K562 (cell line): ENCODE results near the gene ANAPC2. TPM values are rescaled to one million over a fixed set of nuclear protein-coding genes. Genes with fewer than 3 reads are reported as not detected.

Source experiments
- CBX3 ChIP-seq, 2 experiments: IDR thresholded peaks; 1 replicate in 1 of 2; 2 replicates in 1 of 2; pipeline ENCODE4 v1.6.1; 2012; ENCODE audit warnings: inconsistent platforms in 2 of 2, low read length in 2 of 2, borderline replicate concordance in 1 of 2, control low read depth in 1 of 2
- COPS2 ChIP-seq: fragments of 450-650 bp; conservative IDR thresholded peaks from 2 replicates; pipeline ENCODE4 v1.6.1; 2016; ENCODE audit warnings: mild to moderate bottlenecking, moderate library complexity
- DDX20 ChIP-seq: fragments of 450-650 bp; IDR thresholded peaks from 2 replicates; pipeline ENCODE4 v1.6.1; 2016; ENCODE audit warnings: missing genetic modification characterization, low read depth, mild to moderate bottlenecking, missing compliant biosample characterization, moderate library complexity
- E2F4 ChIP-seq: sonication (generic); formaldehyde crosslinking; IDR thresholded peaks from 2 replicates; pipeline ENCODE4 v1.8.0; 2022; ENCODE audit warnings: mild to moderate bottlenecking, low read depth, missing genetic modification reagents
- FOXP1 ChIP-seq: sonication (generic); formaldehyde crosslinking; IDR thresholded peaks from 2 replicates; pipeline ENCODE4 v1.8.0; 2022; ENCODE audit warnings: mild to moderate bottlenecking, missing genetic modification reagents
- HDAC2 ChIP-seq: fragments of 450-650 bp; IDR thresholded peaks from 2 replicates; pipeline ENCODE4 v1.6.1; 2016; ENCODE audit warnings: mild to moderate bottlenecking
- HDGF ChIP-seq: fragments of 450-650 bp; IDR thresholded peaks from 2 replicates; pipeline ENCODE4 v1.6.1; 2016
- HLTF ChIP-seq: fragments of 450-650 bp; IDR thresholded peaks from 2 replicates; pipeline ENCODE4 v1.6.1; 2016
- HMGN3 ChIP-seq: IDR thresholded peaks from 2 replicates; pipeline ENCODE4 v1.6.1; 2011; ENCODE audit warnings: borderline replicate concordance, low read depth, mild to moderate bottlenecking, mixed read lengths, low read length; ENCODE audit not compliant: insufficient read length; ENCODE audit errors: extremely low read depth
- KDM4B ChIP-seq, 2 experiments: fragments of 450-650 bp in 1 of 2; sonication (generic) in 1 of 2; IDR thresholded peaks; 2 replicates each; pipeline ENCODE4 v1.6.1; 2016 to 2017; ENCODE audit warnings: borderline replicate concordance in 2 of 2, antibody characterized with exemption in 1 of 2, low read depth in 1 of 2, mild to moderate bottlenecking in 1 of 2
- MXD1 ChIP-seq: fragments of 250-450 bp; sonication (Bioruptor Pico); IDR thresholded peaks from 2 replicates; pipeline ENCODE4 v1.8.0; 2021; ENCODE audit warnings: borderline replicate concordance, mild to moderate bottlenecking, moderate library complexity; ENCODE audit not compliant: poor library complexity, severe bottlenecking
- NCOA6 ChIP-seq: fragments of 450-650 bp; IDR thresholded peaks from 2 replicates; pipeline ENCODE4 v1.6.1; 2017; ENCODE audit warnings: mild to moderate bottlenecking
- PHTF2 ChIP-seq: fragments of 250-450 bp; sonication (Bioruptor Pico); IDR thresholded peaks from 2 replicates; pipeline ENCODE4 v1.5.0; 2021; ENCODE audit warnings: mild to moderate bottlenecking
- SAP30 ChIP-seq: fragments of 200-600 bp; sonication (generic); IDR thresholded peaks from 2 replicates; pipeline ENCODE4 v1.6.1; 2012; ENCODE audit warnings: borderline replicate concordance, low read depth, mild to moderate bottlenecking, moderate library complexity, low read length, control low read depth, inconsistent platforms; ENCODE audit not compliant: insufficient read depth, poor library complexity, severe bottlenecking
- polyA plus RNA-seq, 8 experiments: library from polyadenylated mRNA; depleted of rRNA in 4 of 8; stranded (reverse) in 5 of 8; unstranded in 3 of 8; fragments of >200 nt; fragmentation: Nextera tagmentation in 2 of 8; fragmentation: Illumina TruSeq in 1 of 8; extraction: Ambion mirVana in 2 of 8; extraction: Trizol in 1 of 8; gene quantifications; 2 replicates each; pipeline versions ENCODE4 v1.2.1 to v1.2.3, GENCODE V29; 2011 to 2014; ENCODE audit warnings: inconsistent platforms in 1 of 8, missing spikeins in 1 of 8
- total RNA-seq, 7 experiments: library from RNA; depleted of rRNA in 6 of 7; stranded (reverse); fragments of >200 nt in 6 of 7; fragmentation: Illumina TruSeq in 2 of 7; extraction: Trizol in 2 of 7; gene quantifications; 2 replicates each; pipeline versions ENCODE4 v1.2.1 to v1.2.3, GENCODE V29; 2011 to 2021; ENCODE audit warnings: low replicate concordance in 1 of 7
- TF ChIP-seq, protein P1 (sequence below): sonication (generic); formaldehyde crosslinking; IDR thresholded peaks from 2 replicates; pipeline ENCODE4 v1.9.0; 2022; ENCODE audit warnings: mild to moderate bottlenecking, missing genetic modification reagents
- TF ChIP-seq, protein P2 (sequence below), 2 experiments: IDR thresholded peaks; 2 replicates each; pipeline ENCODE4 v1.6.1; 2011; ENCODE audit warnings: borderline replicate concordance in 1 of 2, control low read depth in 1 of 2, low read depth in 1 of 2, low read length in 1 of 2, mild to moderate bottlenecking in 1 of 2, mixed read lengths in 1 of 2, moderate library complexity in 1 of 2; ENCODE audit not compliant: insufficient read depth in 1 of 2, insufficient read length in 1 of 2, poor library complexity in 1 of 2, severe bottlenecking in 1 of 2; ENCODE audit errors: extremely low read depth in 1 of 2
- TF ChIP-seq, protein P3 (sequence below): fragments of 200-800 bp; sonication (Bioruptor generic); IDR thresholded peaks from 2 replicates; pipeline ENCODE4 v1.6.1; 2016; ENCODE audit warnings: missing genetic modification characterization, missing compliant biosample characterization

The ANAPC2 gene
- total and polyA plus RNA-seq, 9 of the 15 experiments (the other 6 are each of a cell fraction or from before 2014, with no cell fraction given): 0.11 to 56.5 (median 17.1) TPM; not detected in 1

GRCh38 chr9:137188490-137189296 is at the start of gene ANAPC2, which contains the start of gene SSNA1 (continued):
- TF ChIP-seq, protein P1, sequence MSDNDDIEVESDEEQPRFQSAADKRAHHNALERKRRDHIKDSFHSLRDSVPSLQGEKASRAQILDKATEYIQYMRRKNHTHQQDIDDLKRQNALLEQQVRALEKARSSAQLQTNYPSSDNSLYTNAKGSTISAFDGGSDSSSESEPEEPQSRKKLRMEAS (CRISPR knock-in tag): peak; percentile 85
- TF ChIP-seq HMGN3: peak; percentile 94
- no peak for TF ChIP-seq E2F4 (CRISPR knock-in tag)
- peak; percentile 77; the same call in 1 of the 2 replicates for TF ChIP-seq FOXP1
- peak in 1 of 2 experiments; percentile 22; a peak in 1 of 3 replicates for TF ChIP-seq CBX3 (IDR thresholded peaks at IDR 0.05; ENCODE audit: borderline replicate concordance in 1 of 2, low read length in 2 of 2)
- TF ChIP-seq HDGF: peak; percentile 92; the same call in 1 of the 2 replicates
- TF ChIP-seq SAP30: no peak
- TF ChIP-seq KDM4B (IDR thresholded peaks at IDR 0.05; ENCODE audit: borderline replicate concordance in 2 of 2, low read depth in 1 of 2): 0 out of 4 replicates have a peak, but pooled peaks of 1 of the 2 experiments have one; percentile 43
- TF ChIP-seq, protein P2, sequence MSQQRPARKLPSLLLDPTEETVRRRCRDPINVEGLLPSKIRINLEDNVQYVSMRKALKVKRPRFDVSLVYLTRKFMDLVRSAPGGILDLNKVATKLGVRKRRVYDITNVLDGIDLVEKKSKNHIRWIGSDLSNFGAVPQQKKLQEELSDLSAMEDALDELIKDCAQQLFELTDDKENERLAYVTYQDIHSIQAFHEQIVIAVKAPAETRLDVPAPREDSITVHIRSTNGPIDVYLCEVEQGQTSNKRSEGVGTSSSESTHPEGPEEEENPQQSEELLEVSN (IDR thresholded peaks at IDR 0.05; ENCODE audit: borderline replicate concordance in 1 of 2, extremely low read depth in 1 of 2, insufficient read depth in 1 of 2, insufficient read length in 1 of 2, low read depth in 1 of 2, low read length in 1 of 2, poor library complexity in 1 of 2, severe bottlenecking in 1 of 2): peak in 1 of 2 experiments; percentile 16
- TF ChIP-seq PHTF2: no peak
- no peak for TF ChIP-seq DDX20
- TF ChIP-seq, protein P3, sequence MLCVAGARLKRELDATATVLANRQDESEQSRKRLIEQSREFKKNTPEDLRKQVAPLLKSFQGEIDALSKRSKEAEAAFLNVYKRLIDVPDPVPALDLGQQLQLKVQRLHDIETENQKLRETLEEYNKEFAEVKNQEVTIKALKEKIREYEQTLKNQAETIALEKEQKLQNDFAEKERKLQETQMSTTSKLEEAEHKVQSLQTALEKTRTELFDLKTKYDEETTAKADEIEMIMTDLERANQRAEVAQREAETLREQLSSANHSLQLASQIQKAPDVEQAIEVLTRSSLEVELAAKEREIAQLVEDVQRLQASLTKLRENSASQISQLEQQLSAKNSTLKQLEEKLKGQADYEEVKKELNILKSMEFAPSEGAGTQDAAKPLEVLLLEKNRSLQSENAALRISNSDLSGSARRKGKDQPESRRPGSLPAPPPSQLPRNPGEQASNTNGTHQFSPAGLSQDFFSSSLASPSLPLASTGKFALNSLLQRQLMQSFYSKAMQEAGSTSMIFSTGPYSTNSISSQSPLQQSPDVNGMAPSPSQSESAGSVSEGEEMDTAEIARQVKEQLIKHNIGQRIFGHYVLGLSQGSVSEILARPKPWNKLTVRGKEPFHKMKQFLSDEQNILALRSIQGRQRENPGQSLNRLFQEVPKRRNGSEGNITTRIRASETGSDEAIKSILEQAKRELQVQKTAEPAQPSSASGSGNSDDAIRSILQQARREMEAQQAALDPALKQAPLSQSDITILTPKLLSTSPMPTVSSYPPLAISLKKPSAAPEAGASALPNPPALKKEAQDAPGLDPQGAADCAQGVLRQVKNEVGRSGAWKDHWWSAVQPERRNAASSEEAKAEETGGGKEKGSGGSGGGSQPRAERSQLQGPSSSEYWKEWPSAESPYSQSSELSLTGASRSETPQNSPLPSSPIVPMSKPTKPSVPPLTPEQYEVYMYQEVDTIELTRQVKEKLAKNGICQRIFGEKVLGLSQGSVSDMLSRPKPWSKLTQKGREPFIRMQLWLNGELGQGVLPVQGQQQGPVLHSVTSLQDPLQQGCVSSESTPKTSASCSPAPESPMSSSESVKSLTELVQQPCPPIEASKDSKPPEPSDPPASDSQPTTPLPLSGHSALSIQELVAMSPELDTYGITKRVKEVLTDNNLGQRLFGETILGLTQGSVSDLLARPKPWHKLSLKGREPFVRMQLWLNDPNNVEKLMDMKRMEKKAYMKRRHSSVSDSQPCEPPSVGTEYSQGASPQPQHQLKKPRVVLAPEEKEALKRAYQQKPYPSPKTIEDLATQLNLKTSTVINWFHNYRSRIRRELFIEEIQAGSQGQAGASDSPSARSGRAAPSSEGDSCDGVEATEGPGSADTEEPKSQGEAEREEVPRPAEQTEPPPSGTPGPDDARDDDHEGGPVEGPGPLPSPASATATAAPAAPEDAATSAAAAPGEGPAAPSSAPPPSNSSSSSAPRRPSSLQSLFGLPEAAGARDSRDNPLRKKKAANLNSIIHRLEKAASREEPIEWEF (CRISPR knock-in tag): no peak
- no peak for TF ChIP-seq NCOA6
- TF ChIP-seq COPS2: no peak
- TF ChIP-seq MXD1: peak; percentile 35
- TF ChIP-seq HDAC2: peak; percentile 74; the same call in 1 of the 2 replicates
- peak; percentile 70; the same call in 1 of the 2 replicates for TF ChIP-seq HLTF
